Adrenal gland (tissue), 5 donors: ENCODE data around the gene DOK6.

Experiments used
- POLR2A ChIP-seq, 2 donors: fragments of 450-650 bp; IDR thresholded peaks; one replicate each; pipeline ENCODE4 v1.6.1; 2017; ENCODE audit warnings: antibody characterized with exemption in 2 of 2, mild to moderate bottlenecking in 2 of 2, moderate library complexity in 1 of 2
- TF ChIP-seq, protein P1 (sequence below), 6 experiments: fragments of 450-650 bp in 4 of 6; fragments of 200-600 bp in 2 of 6; sonication (generic) in 1 of 6; IDR thresholded peaks; 1 replicate in 5 of 6; 2 replicates in 1 of 6; pipeline versions ENCODE4 v1.5.1 to v1.8.0; 2016 to 2021; ENCODE audit warnings: antibody characterized with exemption in 6 of 6, mild to moderate bottlenecking in 2 of 6, moderate library complexity in 1 of 6
- donor health status: DM: no; HTN: no; CAD: no.

DNA sequence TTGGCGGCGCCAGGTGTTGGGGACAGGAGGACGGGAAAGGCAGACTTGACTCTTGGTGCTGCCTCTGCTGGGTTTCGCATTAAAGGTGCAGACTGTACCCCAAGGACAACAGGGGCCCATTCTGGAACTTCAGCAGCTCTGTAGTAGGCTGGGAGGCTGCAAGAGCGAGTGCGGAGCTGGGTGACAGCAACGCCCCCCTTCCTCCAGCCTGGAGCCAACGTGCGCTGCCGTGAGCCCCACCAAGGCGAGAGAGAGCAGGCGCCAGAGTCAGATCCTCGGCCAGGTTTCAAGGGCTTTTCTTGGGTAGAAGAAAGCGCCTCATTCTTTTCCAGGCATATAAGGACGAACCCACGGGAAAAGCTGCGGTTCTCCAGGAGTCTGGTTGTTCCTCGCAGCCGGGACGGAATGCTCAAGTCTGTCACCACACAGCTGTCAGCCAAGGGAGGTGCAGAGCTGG is 1.9 kb downstream of the DOK6 start:
- TF ChIP-seq, protein P1, sequence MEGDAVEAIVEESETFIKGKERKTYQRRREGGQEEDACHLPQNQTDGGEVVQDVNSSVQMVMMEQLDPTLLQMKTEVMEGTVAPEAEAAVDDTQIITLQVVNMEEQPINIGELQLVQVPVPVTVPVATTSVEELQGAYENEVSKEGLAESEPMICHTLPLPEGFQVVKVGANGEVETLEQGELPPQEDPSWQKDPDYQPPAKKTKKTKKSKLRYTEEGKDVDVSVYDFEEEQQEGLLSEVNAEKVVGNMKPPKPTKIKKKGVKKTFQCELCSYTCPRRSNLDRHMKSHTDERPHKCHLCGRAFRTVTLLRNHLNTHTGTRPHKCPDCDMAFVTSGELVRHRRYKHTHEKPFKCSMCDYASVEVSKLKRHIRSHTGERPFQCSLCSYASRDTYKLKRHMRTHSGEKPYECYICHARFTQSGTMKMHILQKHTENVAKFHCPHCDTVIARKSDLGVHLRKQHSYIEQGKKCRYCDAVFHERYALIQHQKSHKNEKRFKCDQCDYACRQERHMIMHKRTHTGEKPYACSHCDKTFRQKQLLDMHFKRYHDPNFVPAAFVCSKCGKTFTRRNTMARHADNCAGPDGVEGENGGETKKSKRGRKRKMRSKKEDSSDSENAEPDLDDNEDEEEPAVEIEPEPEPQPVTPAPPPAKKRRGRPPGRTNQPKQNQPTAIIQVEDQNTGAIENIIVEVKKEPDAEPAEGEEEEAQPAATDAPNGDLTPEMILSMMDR (IDR thresholded peaks at IDR 0.05) = no peak
- no peak for TF ChIP-seq POLR2A (IDR thresholded peaks at IDR 0.05)
